Panc1 (cell line): ENCODE data around the gene UBL5. TPM values are rescaled to one million over a fixed set of nuclear protein-coding genes. Genes with fewer than 3 reads are reported as not detected.

Experiments used
- ATAC-seq: fragments of 200-7000 bp; cut with Tn5 transposase; 2 replicates; pipeline ENCODE4 v1.9.1; 2020; ENCODE audit warnings: mild to moderate bottlenecking, moderate library complexity
- BruUV-seq: library from RNA; stranded (reverse); fragments of 400-500 nt; replicated peaks from 2 replicates; lab custom pipeline; 2021; lab: Mats Ljungman, UMichigan
- CTCF ChIA-PET: fragments of 300-600 bp; sonication (Branson Sonifier 250); formaldehyde crosslinking; loops from one replicate; lab custom pipeline; 2022; ENCODE audit warnings: antibody characterized with exemption; lab: Charles Lee
- POLR2A ChIA-PET: fragments of 300-600 bp; sonication (Branson Sonifier 250); formaldehyde crosslinking; loops from one replicate; lab custom pipeline; 2022; ENCODE audit warnings: antibody characterized with exemption; lab: Charles Lee
- DNase-seq: peaks from one replicate; pipeline ENCODE4 v3.0.0-alpha.2; 2010; ENCODE audit warnings: low read depth, low spot score
- H3K27ac ChIP-seq: 2 replicates; pipeline ENCODE4 v1.5.1; 2011; ENCODE audit warnings: mild to moderate bottlenecking, low read length, inconsistent platforms
- H3K27me3 ChIP-seq: fragments of 200-500 bp; sonication (Bioruptor generic); 2 replicates; pipeline ENCODE4 v1.6.0; 2014; ENCODE audit warnings: low read length, inconsistent platforms; ENCODE audit not compliant: control insufficient read depth, insufficient read depth
- H3K36me3 ChIP-seq: fragments of 200-500 bp; sonication (Bioruptor generic); 2 replicates; pipeline ENCODE4 v1.5.1; 2014; ENCODE audit warnings: inconsistent platforms, mild to moderate bottlenecking, low read length, moderate library complexity; ENCODE audit not compliant: control insufficient read depth, insufficient read depth
- H3K4me1 ChIP-seq: 2 replicates; pipeline ENCODE4 v1.5.1; 2011; ENCODE audit warnings: inconsistent platforms, mild to moderate bottlenecking, low read length, moderate library complexity; ENCODE audit not compliant: control insufficient read depth, insufficient read depth
- H3K4me3 ChIP-seq, 2 experiments: 2 replicates each; pipeline ENCODE4 v1.5.1; 2011 to 2012; ENCODE audit warnings: low read depth in 2 of 2, low read length in 2 of 2, mild to moderate bottlenecking in 2 of 2, inconsistent platforms in 1 of 2, moderate library complexity in 1 of 2
- H3K9me3 ChIP-seq: fragments of 200-500 bp; sonication (Bioruptor generic); 2 replicates; pipeline ENCODE4 v1.5.1; 2014; ENCODE audit warnings: low read depth, mild to moderate bottlenecking, inconsistent platforms, low read length, moderate library complexity; ENCODE audit not compliant: control insufficient read depth, insufficient read depth
- POLR2AphosphoS5 ChIP-seq: IDR thresholded peaks from 2 replicates; pipeline ENCODE4 v1.6.1; 2012; ENCODE audit warnings: mild to moderate bottlenecking, low read depth, low read length, moderate library complexity
- SIN3A ChIP-seq: IDR thresholded peaks from 2 replicates; pipeline ENCODE4 v1.6.1; 2012; ENCODE audit warnings: low read depth, mild to moderate bottlenecking, low read length, moderate library complexity, borderline replicate concordance; ENCODE audit not compliant: insufficient read depth
- TCF7L2 ChIP-seq: IDR thresholded peaks from 2 replicates; pipeline ENCODE4 v1.6.1; 2011; ENCODE audit warnings: mild to moderate bottlenecking, low read depth, low read length, inconsistent platforms
- in situ Hi-C: cut with HindIII; loops from 2 replicates; pipeline ENCODE4 v1.10.0; 2016; ENCODE audit warnings: low sequenced_read_pairs, low pct_unique_long_range_greater_than_20kb
- intact Hi-C: fragments of 100-400 bp; cut with micrococcal nuclease; formaldehyde crosslinking; loops from one replicate; pipeline ENCODE4 v1.10.0; 2022; ENCODE audit not compliant: unreplicated experiment
- total RNA-seq: library from RNA; stranded (reverse); gene quantifications from one replicate; pipeline ENCODE4 v1.2.1, GENCODE V29; 2021; ENCODE audit not compliant: unreplicated experiment
- TF ChIP-seq, protein P1 (sequence below), 2 experiments: IDR thresholded peaks; 2 replicates each; pipeline ENCODE4 v1.6.1; 2011 to 2012; ENCODE audit warnings: low read depth in 2 of 2, control low read depth in 1 of 2, low read length in 1 of 2, mild to moderate bottlenecking in 1 of 2, moderate library complexity in 1 of 2; ENCODE audit not compliant: insufficient read depth in 1 of 2
- TF ChIP-seq, protein P2 (sequence below): fragments of 450-650 bp; IDR thresholded peaks from 2 replicates; pipeline ENCODE4 v1.5.1; 2017; ENCODE audit warnings: mild to moderate bottlenecking

UBL5 gene
- total RNA-seq, 1 experiment from 2014 or later = 379 TPM

DNA sequence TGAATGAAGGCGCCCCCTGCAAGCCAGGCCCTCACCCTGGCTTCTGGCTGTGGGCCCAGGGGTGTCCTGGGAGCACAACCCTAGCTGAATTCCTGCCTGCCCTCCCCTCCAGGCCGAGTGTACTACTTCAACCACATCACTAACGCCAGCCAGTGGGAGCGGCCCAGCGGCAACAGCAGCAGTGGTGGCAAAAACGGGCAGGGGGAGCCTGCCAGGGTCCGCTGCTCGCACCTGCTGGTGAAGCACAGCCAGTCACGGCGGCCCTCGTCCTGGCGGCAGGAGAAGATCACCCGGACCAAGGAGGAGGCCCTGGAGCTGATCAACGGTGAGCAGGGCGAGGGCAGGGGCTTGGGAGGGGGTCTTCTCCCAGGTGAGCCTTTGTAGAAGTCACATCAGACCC is 10.6 kb downstream of the UBL5 start:
- in situ Hi-C loops (no loop called here), intact Hi-C loops (no loop called here)
- Histone ChIP-seq H3K27ac (no peak overlapping the region), H3K27me3 (no peaks in the 10 kb centered on the region), H3K4me1 (0 out of 2 replicates have a peak, but pooled peaks cover 4% of the 10 kb centered on the region), H3K36me3 (peaks cover 8% of the 10 kb centered on the region; the same call in 1 of the 2 replicates), H3K9me3 (no peaks in the 10 kb centered on the region), H3K4me3 (no peak overlapping the region)
- POLR2A ChIA-PET = no interaction called here
- BruUV-seq = no TSS peak
- ATAC-seq (no peak), DNase-seq (no peak)
- no peak for TF ChIP-seq POLR2AphosphoS5
- TF ChIP-seq SIN3A = no peak
- TF ChIP-seq, protein P1, sequence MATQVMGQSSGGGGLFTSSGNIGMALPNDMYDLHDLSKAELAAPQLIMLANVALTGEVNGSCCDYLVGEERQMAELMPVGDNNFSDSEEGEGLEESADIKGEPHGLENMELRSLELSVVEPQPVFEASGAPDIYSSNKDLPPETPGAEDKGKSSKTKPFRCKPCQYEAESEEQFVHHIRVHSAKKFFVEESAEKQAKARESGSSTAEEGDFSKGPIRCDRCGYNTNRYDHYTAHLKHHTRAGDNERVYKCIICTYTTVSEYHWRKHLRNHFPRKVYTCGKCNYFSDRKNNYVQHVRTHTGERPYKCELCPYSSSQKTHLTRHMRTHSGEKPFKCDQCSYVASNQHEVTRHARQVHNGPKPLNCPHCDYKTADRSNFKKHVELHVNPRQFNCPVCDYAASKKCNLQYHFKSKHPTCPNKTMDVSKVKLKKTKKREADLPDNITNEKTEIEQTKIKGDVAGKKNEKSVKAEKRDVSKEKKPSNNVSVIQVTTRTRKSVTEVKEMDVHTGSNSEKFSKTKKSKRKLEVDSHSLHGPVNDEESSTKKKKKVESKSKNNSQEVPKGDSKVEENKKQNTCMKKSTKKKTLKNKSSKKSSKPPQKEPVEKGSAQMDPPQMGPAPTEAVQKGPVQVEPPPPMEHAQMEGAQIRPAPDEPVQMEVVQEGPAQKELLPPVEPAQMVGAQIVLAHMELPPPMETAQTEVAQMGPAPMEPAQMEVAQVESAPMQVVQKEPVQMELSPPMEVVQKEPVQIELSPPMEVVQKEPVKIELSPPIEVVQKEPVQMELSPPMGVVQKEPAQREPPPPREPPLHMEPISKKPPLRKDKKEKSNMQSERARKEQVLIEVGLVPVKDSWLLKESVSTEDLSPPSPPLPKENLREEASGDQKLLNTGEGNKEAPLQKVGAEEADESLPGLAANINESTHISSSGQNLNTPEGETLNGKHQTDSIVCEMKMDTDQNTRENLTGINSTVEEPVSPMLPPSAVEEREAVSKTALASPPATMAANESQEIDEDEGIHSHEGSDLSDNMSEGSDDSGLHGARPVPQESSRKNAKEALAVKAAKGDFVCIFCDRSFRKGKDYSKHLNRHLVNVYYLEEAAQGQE (IDR thresholded peaks at IDR 0.05; ENCODE audit: insufficient read depth in 1 of 2, low read depth in 2 of 2, low read length in 1 of 2) = no peak
- no peak for TF ChIP-seq TCF7L2
- TF ChIP-seq, protein P2, sequence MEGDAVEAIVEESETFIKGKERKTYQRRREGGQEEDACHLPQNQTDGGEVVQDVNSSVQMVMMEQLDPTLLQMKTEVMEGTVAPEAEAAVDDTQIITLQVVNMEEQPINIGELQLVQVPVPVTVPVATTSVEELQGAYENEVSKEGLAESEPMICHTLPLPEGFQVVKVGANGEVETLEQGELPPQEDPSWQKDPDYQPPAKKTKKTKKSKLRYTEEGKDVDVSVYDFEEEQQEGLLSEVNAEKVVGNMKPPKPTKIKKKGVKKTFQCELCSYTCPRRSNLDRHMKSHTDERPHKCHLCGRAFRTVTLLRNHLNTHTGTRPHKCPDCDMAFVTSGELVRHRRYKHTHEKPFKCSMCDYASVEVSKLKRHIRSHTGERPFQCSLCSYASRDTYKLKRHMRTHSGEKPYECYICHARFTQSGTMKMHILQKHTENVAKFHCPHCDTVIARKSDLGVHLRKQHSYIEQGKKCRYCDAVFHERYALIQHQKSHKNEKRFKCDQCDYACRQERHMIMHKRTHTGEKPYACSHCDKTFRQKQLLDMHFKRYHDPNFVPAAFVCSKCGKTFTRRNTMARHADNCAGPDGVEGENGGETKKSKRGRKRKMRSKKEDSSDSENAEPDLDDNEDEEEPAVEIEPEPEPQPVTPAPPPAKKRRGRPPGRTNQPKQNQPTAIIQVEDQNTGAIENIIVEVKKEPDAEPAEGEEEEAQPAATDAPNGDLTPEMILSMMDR = no peak
- CTCF ChIA-PET = no interaction called here

GRCh38 chr19:9839415-9839814 is 11.7 kb downstream of the UBL5 start:
- intact Hi-C loops = no loop called here
- ATAC-seq = no peak
- Histone ChIP-seq H3K36me3 (peaks cover 8% of the 10 kb centered on the region; the same call in 1 of the 2 replicates), H3K4me1 (0 out of 2 replicates have a peak, but pooled peaks cover 4% of the 10 kb centered on the region), H3K4me3 (no peak overlapping the region), H3K27me3 (no peaks in the 10 kb centered on the region), H3K27ac (no peak overlapping the region), H3K9me3 (no peaks in the 10 kb centered on the region)
- BruUV-seq = no TSS peak
- in situ Hi-C loops = no loop called here
- TF ChIP-seq SIN3A (no peak), TCF7L2 (no peak), POLR2AphosphoS5 (no peak)
- TF ChIP-seq, protein P2 = no peak
- TF ChIP-seq, protein P1 (IDR thresholded peaks at IDR 0.05; ENCODE audit: insufficient read depth in 1 of 2, low read depth in 2 of 2, low read length in 1 of 2) = no peak
- DNase-seq = no peak
- CTCF ChIA-PET = interaction anchor here (0.6 to 0.7 kb wide), 3 partner anchors 15 to 370 kb away, joined by 4 to 13 read pairs (median 6); no protein-coding TSS in a partner anchor
- POLR2A ChIA-PET = no interaction called here
